Globus pallidus (tissue), 1 donor: ENCODE results near the gene CYP8B1.
A peak's percentile ranks its signal among the peaks of the same experiment; 100 is the strongest.

Experiments used
- DNase-seq: peaks from one replicate; pipeline ENCODE4 v3.0.0-alpha.2; 2015; ENCODE audit warnings: low spot score

Gene CYP8B1, protein sequence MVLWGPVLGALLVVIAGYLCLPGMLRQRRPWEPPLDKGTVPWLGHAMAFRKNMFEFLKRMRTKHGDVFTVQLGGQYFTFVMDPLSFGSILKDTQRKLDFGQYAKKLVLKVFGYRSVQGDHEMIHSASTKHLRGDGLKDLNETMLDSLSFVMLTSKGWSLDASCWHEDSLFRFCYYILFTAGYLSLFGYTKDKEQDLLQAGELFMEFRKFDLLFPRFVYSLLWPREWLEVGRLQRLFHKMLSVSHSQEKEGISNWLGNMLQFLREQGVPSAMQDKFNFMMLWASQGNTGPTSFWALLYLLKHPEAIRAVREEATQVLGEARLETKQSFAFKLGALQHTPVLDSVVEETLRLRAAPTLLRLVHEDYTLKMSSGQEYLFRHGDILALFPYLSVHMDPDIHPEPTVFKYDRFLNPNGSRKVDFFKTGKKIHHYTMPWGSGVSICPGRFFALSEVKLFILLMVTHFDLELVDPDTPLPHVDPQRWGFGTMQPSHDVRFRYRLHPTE

DNA sequence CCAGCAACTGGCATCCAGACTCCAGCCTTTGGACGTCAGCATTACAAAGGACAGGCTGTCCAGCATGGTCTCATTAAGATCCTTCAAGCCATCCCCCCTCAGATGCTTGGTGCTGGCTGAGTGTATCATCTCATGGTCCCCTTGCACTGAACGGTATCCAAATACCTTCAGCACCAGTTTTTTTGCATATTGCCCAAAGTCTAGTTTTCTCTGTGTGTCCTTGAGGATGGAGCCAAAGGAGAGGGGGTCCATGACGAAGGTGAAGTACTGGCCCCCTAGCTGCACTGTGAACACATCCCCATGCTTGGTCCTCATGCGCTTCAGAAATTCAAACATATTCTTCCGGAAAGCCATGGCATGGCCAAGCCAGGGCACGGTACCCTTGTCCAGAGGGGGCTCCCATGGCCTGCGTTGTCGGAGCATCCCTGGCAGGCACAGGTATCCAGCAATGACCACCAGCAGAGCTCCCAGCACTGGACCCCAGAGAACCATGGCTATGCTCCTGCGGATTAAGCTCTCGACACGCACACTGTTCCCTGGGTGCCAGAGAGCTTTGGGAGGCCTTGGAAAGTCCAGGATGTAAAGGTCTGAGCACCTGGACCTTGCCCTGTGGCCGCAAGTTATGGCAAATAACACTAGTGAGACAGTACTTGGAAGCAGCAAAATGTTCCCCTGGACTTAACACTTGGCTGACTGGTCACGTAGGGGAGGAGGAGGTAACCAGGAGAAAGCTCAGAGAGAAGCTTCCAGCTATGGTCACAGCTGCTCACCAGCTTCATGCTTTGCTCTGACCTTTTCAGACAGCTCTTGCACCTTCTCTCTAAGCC lies at the start of gene CYP8B1:
Gene CYP8B1 (minus strand): TSS at position 555 of the 827 bp plus-strand sequence. CDS start 63 bp downstream, at position 492.
- DNase-seq = no peak

DNA sequence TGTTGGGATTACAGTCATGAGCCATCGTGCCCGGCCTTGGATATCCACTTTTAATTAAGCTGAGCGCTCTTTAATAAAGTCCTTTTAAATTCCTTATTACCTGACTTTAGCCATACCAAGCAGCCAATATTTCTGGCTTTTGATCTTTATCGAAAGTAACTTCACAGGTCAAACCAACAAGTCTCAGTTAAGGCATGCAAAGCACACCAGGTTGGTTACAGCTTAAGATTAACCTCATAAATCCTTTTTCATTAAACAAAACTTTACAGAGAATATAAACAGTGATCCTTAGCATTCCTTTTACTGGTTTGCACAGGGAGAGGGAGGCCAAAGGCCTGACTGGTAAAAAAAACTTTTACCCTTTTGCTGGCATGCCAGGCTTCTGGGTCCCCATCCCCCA lies 47.9 kb upstream of the CYP8B1 start:
- no peak for DNase-seq

DNA sequence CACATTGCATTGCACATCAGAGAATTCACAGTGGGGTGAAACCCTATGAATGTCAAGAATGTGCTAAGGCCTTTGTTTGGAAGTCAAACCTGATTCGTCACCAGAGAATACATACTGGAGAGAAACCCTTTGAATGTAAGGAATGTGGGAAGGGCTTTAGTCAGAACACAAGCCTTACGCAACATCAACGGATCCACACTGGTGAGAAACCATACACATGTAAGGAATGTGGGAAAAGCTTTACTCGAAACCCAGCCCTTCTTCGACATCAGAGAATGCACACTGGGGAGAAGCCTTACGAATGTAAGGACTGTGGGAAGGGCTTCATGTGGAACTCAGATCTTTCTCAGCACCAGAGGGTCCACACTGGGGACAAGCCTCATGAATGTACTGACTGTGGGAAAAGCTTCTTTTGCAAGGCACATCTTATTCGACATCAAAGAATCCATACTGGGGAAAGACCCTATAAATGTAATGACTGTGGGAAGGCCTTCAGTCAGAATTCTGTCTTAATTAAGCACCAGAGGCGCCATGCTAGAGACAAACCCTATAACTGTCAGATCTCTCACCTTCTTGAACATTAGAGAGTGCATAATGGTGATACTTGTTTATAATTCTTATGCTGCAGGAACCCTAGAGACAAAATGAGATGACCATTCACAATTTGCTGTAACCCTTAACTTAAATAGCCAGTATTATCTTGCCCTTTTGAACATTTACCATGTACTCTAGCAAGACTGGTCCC lies 39.3 kb upstream of the CYP8B1 start:
- DNase-seq = no peak

DNA sequence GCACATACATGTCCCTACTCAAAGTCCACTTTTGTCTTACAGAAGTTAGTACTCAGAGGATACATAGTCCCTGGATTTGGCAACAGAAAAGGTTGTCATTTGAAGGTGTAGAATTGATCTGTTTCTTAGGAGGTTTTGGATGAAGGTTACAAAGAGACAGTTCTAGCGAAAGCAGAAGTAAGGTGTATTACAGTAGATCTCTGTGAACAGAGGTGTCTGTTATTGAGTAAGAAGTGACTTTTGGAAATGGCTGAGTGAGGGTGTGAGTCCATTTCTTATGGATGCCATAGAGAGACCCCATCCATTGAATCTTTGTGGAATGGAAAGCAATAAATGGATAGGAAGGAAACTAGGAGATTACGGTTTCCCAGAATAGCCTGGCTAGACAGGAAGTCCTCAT lies 35.9 kb upstream of the CYP8B1 start:
- DNase-seq = no peak

DNA sequence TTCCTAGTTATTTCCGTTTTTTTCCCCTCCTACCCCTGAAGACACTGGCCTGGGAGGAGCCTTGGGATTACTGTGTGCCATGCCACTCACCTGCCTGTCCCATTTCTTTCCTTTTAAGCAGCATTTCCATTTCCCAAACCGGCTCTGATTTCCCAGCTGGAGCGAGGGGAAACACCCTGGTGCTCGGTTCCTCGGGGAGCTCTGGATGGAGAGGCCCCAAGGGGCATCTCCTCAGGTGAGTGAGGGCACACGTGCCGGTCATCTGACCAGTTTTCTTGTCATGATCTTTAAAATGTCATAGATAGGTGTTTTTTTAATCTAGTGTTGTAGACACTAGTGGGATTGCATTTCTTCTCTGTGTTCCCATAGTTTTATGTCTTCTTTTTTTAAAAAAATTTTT lies 33.0 kb upstream of the CYP8B1 start:
- DNase-seq = no peak

DNA sequence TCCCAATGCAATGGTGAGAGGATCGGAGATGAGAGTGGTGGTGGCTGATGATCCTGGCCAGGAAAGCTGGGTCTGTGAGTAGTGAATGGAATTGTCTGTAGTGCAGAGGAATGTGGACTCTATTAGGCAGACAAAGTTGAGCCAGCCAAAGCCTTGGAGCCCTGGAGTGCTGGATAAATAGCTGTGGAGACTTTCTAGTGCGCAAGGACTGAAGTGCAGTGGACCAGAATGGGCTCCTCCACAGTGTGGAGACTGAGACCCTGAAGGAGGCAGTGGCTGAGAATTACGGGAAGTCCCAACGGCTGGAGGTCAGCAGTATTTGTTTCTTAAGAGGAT lies 31.1 kb upstream of the CYP8B1 start:
- peak; percentile 5 for DNase-seq

DNA sequence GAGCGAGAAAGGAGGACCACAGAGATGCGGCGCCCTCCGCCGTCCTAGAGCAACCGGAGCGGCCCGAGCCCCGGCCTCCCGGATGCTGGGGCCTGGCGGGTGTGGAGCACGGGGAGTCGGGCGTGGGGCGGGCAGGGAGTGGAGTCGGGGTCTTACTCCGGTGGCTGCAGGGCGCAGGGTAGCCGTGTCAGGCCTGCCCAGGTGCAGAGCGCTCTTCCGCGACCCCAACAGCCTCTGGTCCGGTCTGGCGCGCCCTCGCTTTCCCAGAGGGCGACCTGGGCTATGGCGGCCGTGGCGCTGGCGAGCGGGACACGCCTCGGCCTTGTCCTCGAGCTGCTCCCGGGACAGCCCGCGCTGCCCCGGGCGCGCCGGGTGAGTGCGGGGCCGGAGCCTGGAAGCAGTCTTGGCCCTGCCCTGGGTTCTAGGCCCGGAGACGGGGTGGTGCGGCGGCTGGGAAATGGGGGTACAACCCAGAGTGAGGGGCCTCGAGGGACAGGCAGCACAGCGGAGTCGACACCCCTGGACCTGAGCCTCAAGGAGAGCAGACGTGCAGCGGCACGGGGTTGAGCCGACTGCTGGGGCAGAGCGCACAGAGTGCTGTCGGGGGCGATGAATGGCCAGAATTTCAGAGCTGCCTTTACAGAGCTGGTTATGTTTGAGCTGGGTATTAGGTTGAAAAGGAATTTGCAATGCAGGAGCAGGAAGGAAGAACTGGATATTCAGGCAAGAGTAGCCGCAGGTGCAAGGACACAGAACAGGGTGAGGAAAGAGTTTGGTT lies 30.6 kb upstream of the CYP8B1 start, which contains the start of gene ZNF662:
Gene ZNF662 (plus strand): TSS at position 73 of the 778 bp plus-strand sequence. CDS start 1,973 bp downstream, outside the sequence.
- peak; percentile 51 for DNase-seq

DNA sequence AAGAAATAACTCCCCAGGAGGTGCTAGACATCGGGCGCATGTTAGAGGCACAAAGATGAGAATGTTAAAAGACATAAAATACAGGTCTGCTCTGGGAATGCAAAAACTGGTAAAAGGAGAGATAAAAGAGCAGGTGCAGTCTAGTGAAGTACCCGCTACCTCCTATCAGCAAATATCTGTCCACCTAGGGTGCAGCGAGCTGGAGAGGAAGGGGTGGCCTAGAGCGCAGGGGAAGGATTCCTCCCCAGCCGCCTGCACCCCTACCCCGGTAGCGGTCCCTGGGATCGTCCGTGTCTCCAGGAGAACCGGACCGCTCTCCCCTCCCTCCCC lies 30.0 kb upstream of the CYP8B1 start:
- DNase-seq = no peak

DNA sequence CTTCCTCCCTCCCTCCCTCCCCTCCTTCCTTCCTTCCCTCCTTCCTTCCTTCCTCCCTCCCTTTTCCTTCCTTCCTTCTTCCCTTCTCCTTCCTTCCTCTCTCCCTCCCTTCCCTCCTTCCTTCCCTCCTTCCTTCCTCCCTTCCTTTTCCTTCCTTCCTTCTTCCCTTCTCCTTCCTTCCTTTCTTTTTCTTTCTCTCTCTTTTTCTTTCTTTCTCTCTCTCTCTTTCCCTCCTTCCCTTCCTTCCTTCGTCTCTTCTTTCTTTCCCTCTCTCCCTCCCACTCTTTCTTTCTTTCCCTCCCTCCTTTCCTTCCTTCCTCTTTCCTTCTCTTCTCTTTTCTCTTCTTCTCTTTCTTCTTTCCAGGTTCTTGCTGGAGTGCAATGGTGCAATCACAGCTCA lies 28.4 kb upstream of the CYP8B1 start:
- DNase-seq = no peak

DNA sequence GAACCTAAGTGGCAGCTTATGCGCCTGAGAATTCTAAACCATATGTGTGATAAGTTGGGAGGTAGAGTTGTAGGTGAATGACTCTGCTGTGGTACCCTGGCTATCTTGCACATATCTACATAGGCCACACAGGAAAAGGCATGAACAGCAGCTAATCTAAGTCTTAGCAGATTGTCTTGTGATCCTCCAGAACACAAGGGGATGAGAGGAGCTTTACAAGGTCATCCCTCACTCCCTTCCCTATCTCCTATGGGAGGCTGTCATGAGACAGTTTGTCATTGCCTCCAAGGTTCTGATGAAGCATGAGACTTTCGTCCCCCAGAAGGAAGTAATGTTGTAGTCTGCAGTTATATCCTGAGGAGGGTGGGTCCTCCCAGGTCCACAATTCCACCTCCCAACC lies 26.6 kb upstream of the CYP8B1 start:
- no peak for DNase-seq

DNA sequence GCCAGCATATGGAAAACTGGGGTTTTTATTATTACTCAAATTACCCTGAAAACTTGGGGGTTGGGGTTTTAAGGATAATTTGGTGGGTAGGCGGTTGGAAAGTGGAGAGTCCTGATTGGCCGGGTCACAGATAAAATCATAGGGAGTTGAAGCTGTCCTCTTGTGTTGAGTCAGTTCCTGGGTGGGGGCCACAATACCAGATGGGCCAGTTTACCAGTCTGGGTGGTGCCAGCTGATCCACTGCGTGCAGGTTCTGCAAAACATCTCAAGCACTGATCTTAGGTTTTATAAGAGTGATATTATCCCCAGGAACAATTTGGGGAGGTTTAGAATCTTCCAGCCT lies 25.4 kb upstream of the CYP8B1 start:
- no peak for DNase-seq

DNA sequence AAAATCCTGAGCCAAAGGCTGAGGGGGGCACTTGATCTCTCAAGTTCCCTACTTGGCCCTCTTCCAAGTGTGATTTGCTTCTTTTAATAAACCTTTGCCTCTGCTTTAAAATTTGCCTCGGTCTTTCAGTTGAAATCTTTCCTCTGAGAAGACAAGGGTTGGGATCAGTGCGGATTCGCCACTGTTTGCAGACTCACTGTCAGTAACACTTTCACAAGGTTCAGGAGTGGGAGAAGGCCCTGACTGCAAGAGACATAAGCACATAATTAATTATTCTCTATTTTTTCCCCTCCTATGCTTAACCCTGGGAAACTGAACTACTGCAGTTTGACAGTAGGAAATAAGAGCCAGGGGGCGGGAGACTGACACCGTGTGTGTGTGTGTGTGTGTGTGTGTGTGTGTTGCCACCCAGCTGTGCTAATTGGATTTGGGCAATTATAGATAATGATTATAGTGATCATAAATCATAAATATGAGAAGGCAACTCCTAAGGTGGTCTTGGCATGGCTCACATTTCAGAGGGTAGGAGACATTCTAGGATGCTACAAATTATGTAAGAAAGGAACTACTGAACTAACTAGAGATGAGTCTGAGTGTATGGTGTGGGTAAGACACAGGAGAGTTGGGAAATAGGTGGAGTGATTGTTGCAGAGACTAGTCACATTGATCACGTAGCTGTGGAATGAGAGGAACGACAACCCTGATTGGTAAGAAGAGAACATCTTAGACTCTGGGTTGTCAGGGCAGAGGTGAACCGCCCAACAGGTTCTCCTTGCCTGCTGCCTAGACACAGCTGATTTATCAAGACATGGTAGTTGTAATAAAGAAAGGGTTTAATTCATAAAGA lies 24.8 kb upstream of the CYP8B1 start:
- DNase-seq = no peak

DNA sequence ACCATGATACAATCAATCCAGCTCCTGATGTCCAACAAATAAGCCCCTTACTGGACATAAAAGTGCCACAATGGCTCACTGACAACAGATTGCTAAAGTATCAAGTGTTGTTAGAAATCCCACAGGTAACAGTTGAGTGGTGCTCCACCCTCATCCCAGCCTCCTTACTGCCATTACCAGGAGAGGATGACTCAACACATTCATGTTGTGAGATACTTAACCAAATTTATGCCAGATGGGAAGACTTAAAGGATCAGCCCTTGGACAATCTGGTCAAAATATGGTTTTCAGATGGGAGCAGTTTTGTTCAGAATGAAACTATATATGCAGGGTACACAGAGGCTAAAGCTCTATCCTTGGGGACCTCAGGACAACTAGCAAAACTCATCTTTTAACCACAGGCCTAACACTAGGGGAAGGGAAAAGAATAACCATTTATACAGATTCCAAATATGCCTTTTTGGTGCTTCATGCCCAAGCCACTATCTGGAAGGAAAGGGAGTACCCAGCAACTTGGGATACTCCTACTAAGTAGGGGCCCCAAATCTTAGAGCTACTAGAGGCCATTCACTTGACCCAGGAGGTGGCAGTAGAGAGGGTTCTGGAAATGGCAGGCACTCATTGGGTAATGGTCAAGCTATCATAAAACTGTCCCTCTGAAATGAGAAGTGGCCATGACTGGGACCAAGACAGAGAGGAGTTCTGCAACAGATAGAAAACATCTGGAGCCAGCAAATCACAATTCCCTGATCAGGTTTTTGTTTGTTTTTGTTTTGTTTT lies 23.4 kb upstream of the CYP8B1 start:
- no peak for DNase-seq

DNA sequence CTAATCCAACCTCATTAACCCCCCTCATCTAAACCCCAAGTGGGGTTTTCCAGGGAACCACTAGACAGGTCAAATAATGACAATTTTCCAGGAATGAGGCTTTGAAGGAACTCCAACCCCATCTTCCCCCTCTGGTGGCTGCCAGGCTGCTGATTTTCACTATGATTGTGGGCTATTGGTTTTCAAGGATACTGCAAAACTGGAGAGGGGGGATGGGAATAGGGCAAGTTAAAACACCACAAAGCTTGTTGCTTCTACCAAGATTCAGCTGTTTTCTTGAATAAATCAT lies 19.8 kb upstream of the CYP8B1 start:
- no peak for DNase-seq

DNA sequence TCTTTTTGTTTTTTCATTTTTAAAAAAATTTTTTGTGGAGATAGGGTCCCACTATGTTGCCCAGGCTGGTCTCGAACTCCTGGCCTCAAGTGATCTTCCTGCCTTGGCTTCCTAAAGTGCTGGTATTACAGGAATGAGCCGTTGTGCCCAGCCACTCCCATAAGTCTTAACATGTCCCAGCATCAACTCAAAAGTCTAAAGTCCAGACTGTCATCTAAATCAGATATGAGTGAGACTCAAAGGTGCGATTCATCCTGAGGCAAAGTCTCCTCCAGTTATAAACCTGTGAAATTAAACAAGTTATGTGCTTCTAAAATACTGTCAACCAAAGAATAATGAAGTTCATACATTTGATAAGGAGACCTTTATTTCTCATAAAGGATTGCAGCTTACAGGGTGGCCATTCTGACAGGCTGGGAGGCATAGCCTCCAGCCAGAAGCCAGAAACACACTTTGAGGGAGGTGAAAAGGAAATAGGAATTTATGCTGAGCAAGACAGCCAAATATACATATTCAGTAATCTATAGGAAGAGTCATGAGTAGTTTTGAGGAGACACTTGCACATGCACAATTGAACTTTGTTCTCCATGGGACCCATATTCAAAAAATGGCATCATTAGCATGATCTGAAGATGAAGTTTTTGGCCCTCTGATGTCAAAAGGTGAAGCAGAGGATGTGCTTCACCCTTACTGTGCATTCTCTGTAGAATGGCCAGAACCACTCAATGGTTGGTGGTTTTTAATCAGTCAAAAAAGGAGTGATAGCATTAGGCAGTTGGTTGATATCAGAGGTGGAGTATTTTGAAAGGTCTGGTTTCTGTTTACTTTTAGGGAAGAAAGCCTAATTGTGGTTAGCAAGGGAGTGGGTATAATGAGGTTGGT lies 19.3 kb upstream of the CYP8B1 start:
- DNase-seq = no peak

DNA sequence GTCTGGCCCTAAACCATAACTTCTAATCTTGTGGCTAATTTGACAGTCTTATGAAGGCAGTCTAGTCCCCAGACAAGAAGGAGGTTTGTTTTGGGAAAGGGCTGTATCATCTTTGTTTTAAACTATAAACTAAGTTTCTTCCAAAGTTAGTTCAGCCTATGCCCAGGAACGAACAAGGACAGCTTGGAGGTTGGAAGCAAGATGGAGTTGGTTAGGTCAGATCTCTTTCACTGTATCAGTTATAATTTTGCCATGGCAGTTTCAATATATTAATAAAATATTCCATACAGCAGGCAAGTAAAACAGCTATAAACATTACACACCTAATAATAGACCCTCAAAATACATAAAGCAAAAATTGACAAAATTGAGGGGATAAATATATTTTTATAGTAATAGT lies 17.1 kb upstream of the CYP8B1 start:
- DNase-seq = no peak

DNA sequence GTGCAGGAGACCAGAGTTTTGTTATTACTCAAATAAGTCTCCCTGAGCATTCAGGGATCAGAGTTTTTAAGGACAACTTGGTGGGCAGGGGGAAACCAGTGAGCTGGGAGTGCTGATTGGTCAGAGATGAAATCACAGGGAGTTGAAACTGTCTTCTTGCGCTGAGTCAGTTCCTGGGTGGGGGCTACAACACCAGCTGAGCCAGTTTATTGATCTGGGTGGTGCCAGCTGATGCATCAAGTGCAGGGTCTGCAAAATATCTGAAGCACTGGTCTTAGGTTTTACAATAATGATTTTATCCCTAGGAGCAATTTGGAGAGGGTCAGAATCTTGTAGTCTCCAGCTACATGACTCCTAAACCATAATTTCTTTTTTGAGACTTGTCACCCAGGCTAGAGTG lies 16.5 kb upstream of the CYP8B1 start:
- no peak for DNase-seq

DNA sequence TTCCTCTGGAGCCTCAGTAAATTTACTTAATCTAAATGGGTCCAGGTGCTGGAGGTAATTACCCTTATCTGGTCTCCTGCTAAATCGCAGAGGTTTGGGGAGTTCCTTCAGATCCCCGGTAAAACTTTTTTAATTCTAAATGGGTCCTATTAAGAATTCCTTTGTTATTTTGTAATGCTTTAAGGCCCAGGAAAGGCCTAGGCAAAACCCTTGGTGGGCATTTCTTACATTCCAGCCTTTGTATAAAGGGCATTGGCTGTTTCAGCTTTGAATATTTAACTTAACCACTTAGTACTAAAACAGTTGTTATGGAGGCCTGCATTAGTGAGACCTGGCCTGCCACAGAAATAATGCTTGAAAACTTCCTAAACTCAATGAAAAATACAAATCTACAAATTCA lies 15.4 kb upstream of the CYP8B1 start:
- no peak for DNase-seq

DNA sequence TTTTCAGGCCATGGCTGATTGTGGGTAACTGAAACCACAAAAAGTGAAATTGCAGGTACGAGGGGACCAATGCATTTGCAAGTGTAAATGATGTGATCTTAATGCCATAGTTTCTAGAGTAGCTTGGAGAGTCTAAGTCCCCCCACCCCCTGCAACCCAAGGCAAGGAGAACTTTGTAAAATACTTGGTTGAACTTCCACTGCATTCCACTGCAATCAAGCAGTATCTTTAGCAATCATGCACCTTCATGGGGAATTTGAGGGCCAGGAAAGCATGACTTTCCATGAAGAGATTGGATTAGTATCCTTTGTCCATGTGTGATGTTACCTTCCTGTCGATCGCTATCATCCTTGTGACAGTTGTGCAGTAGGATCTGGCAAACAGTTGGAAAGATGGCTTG lies 11.4 kb upstream of the CYP8B1 start:
- no peak for DNase-seq
